NCI-H2196 (cell line): ENCODE results near the gene PNRC1.
A peak's percentile ranks its signal among the peaks of the same experiment; 100 is the strongest.
"Not testable (repeated sequence)": the region's sequence is repeated elsewhere in the genome, so short reads cannot be mapped to it uniquely, and the experiment has no call there.

Experiments
- DNase-seq: peaks from one replicate; lab custom pipeline; 2025; ENCODE audit not compliant: unreplicated experiment; lab: John Stamatoyannopoulos, UW

The PNRC1 gene

GRCh38 chr6:89098461-89098860, 17.9 kb downstream of the PNRC1 start:
- DNase-seq, result no peak

GRCh38 chr6:89100114-89100513, 19.6 kb downstream of the PNRC1 start:
- DNase-seq, result no peak

GRCh38 chr6:89110284-89110683, 29.7 kb downstream of the PNRC1 start:
- DNase-seq, result no peak

GRCh38 chr6:89111933-89112332, 31.4 kb downstream of the PNRC1 start:
- DNase-seq, result no peak

- DNase-seq, result no peak
These were observed 36.2 kb downstream of the PNRC1 start for GRCh38 chr6:89116702-89117101.

GRCh38 chr6:89117211-89118108, 36.9 kb downstream of the PNRC1 start, which contains the start of gene SRSF12:
SRSF12 (minus strand) TSS chr6:89118071; CDS start chr6:89117887, 184 bp downstream.
- peak; percentile 36 for DNase-seq

GRCh38 chr6:89118931-89119330, 38.4 kb downstream of the PNRC1 start:
- DNase-seq, result no peak

- DNase-seq, result no peak
These were observed 39.8 kb downstream of the PNRC1 start for GRCh38 chr6:89120371-89120770.

- no peak for DNase-seq
These were observed 41.4 kb downstream of the PNRC1 start for GRCh38 chr6:89121934-89122333.

- peak; percentile 38 for DNase-seq
These were observed 42.1 kb downstream of the PNRC1 start for GRCh38 chr6:89122625-89123024.

- DNase-seq, result not testable (repeated sequence)
These were observed 47.7 kb downstream of the PNRC1 start for GRCh38 chr6:89128256-89128671.

- DNase-seq, result no peak
These were observed 51.0 kb downstream of the PNRC1 start for GRCh38 chr6:89131599-89131998.

- no peak for DNase-seq
These were observed 51.5 kb downstream of the PNRC1 start for GRCh38 chr6:89132057-89132456.

- no peak for DNase-seq
These were observed 53.4 kb downstream of the PNRC1 start for GRCh38 chr6:89133981-89134380.

GRCh38 chr6:89134723-89135122, 54.2 kb downstream of the PNRC1 start:
- DNase-seq, result no peak
